Loucy (cell line): ENCODE measurements around the gene KCNK13.

ENCODE experiments used
- H2AFZ ChIP-seq: fragments of 200-600 bp; sonication (generic); 2 replicates; pipeline ENCODE4 v1.6.0; 2016; ENCODE audit warnings: antibody characterized with exemption, mild to moderate bottlenecking, low read length, moderate library complexity
- H3F3A ChIP-seq: fragments of 200-600 bp; 2 replicates; pipeline ENCODE4 v1.6.0; 2016; ENCODE audit warnings: antibody characterized with exemption, low read depth, mild to moderate bottlenecking
- H3K27me3 ChIP-seq: fragments of 200-600 bp; sonication (generic); 2 replicates; pipeline ENCODE4 v1.6.1; 2014; ENCODE audit warnings: low read length, mild to moderate bottlenecking; ENCODE audit not compliant: insufficient read depth, poor library complexity, severe bottlenecking
- H3K36me3 ChIP-seq: fragments of 200-600 bp; sonication (generic); 2 replicates; pipeline ENCODE4 v1.6.1; 2016; ENCODE audit warnings: low read length; ENCODE audit not compliant: insufficient read depth
- H3K4me1 ChIP-seq: fragments of 200-600 bp; sonication (generic); 2 replicates; pipeline ENCODE4 v1.5.1; 2014; ENCODE audit warnings: low read length, mild to moderate bottlenecking; ENCODE audit not compliant: insufficient read depth, poor library complexity, severe bottlenecking
- H3K4me2 ChIP-seq: fragments of 200-600 bp; sonication (generic); 2 replicates; pipeline ENCODE4 v1.6.0; 2014; ENCODE audit warnings: antibody characterized with exemption, low read length, low read depth, mild to moderate bottlenecking; ENCODE audit not compliant: poor library complexity, severe bottlenecking
- H3K4me3 ChIP-seq: fragments of 200-600 bp; sonication (generic); 2 replicates; pipeline ENCODE4 v1.5.1; 2014; ENCODE audit warnings: low read length, mild to moderate bottlenecking, mixed read lengths; ENCODE audit not compliant: poor library complexity, severe bottlenecking
- H3K79me2 ChIP-seq: fragments of 200-600 bp; sonication (generic); 2 replicates; pipeline ENCODE4 v1.6.1; 2014; ENCODE audit warnings: low read length; ENCODE audit not compliant: insufficient read depth
- H3K9ac ChIP-seq: fragments of 200-600 bp; sonication (generic); 2 replicates; pipeline ENCODE4 v1.6.0; 2014; ENCODE audit warnings: mild to moderate bottlenecking, low read depth, low read length, moderate library complexity; ENCODE audit not compliant: poor library complexity, severe bottlenecking
- H3K9me2 ChIP-seq: fragments of 200-600 bp; sonication (generic); replicated peaks from 2 replicates; pipeline ENCODE4 v1.6.1; 2016; ENCODE audit warnings: low read depth, low read length, mixed read lengths
- H3K9me3 ChIP-seq: fragments of 200-600 bp; sonication (generic); 2 replicates; pipeline ENCODE4 v1.6.1; 2014; ENCODE audit warnings: mild to moderate bottlenecking, antibody characterized with exemption, low read length, low read depth; ENCODE audit not compliant: insufficient read depth
- H4K20me1 ChIP-seq: fragments of 200-600 bp; sonication (generic); 2 replicates; pipeline ENCODE4 v1.6.0; 2014; ENCODE audit warnings: antibody characterized with exemption, low read length, mild to moderate bottlenecking; ENCODE audit not compliant: insufficient read depth, poor library complexity, severe bottlenecking
- CTCF ChIP-seq: fragments of 200-600 bp; sonication (generic); conservative IDR thresholded peaks from 2 replicates; pipeline ENCODE4 v1.5.1; 2014; ENCODE audit warnings: mild to moderate bottlenecking, antibody characterized with exemption, low read length
- EZH2phosphoT487 ChIP-seq: fragments of 200-600 bp; IDR thresholded peaks from 2 replicates; pipeline ENCODE4 v1.6.1; 2018; ENCODE audit warnings: antibody characterized with exemption, mild to moderate bottlenecking, moderate library complexity, borderline replicate concordance

KCNK13 gene

GRCh38 chr14:90109858-90110257 is 48.1 kb downstream of the KCNK13 start:
- Histone ChIP-seq H3F3A (no peaks in the 10 kb centered on the region), H3K9me2 (no peaks in the 10 kb centered on the region), H3K9me3 (no peaks in the 10 kb centered on the region), H3K36me3 (no peaks in the 10 kb centered on the region), H3K4me3 (no peak overlapping the region), H2AFZ (no peak overlapping the region), H4K20me1 (no peaks in the 10 kb centered on the region), H3K4me1 (no peaks in the 10 kb centered on the region), H3K79me2 (no peaks in the 10 kb centered on the region), H3K4me2 (no peak overlapping the region), H3K27me3 (no peaks in the 10 kb centered on the region), H3K9ac (no peak overlapping the region)
- TF ChIP-seq EZH2phosphoT487 (no peak), CTCF (peak; percentile 53)

GRCh38 chr14:90111895-90112534 is 50.2 kb downstream of the KCNK13 start:
- H4K20me1 ChIP-seq = no peaks in the 10 kb centered on the region
- no peaks in the 10 kb centered on the region for H3K79me2 ChIP-seq
- TF ChIP-seq EZH2phosphoT487 = no peak
- TF ChIP-seq CTCF = no peak
- no peak overlapping the region for H3K4me3 ChIP-seq
- H3K27me3 ChIP-seq = no peaks in the 10 kb centered on the region
- no peaks in the 10 kb centered on the region for H3K36me3 ChIP-seq
- H3K9me3 ChIP-seq = no peaks in the 10 kb centered on the region
- no peak overlapping the region for H3K4me2 ChIP-seq
- no peaks in the 10 kb centered on the region for H3F3A ChIP-seq
- no peak overlapping the region for H3K9ac ChIP-seq
- no peak overlapping the region for H2AFZ ChIP-seq
- H3K9me2 ChIP-seq = no peaks in the 10 kb centered on the region
- H3K4me1 ChIP-seq = no peaks in the 10 kb centered on the region

GRCh38 chr14:90114554-90114953 is 52.8 kb downstream of the KCNK13 start:
- no peaks in the 10 kb centered on the region for H3K4me1 ChIP-seq
- no peak overlapping the region for H3K4me2 ChIP-seq
- H4K20me1 ChIP-seq = no peaks in the 10 kb centered on the region
- no peaks in the 10 kb centered on the region for H3K27me3 ChIP-seq
- no peaks in the 10 kb centered on the region for H3F3A ChIP-seq
- H3K9ac ChIP-seq = no peak overlapping the region
- H3K4me3 ChIP-seq = no peak overlapping the region
- TF ChIP-seq EZH2phosphoT487 (no peak), CTCF (no peak)
- H2AFZ ChIP-seq = no peak overlapping the region
- no peaks in the 10 kb centered on the region for H3K79me2 ChIP-seq
- H3K36me3 ChIP-seq = no peaks in the 10 kb centered on the region
- H3K9me3 ChIP-seq = no peaks in the 10 kb centered on the region
- no peaks in the 10 kb centered on the region for H3K9me2 ChIP-seq
